Stimulated activated naive CD4-positive, alpha-beta T cell treated with Interleukin-2 at 50 U/mL for 16 hours (primary cell): ENCODE measurements around the gene CH25H.
"Not testable (repeated sequence)": the region's sequence is repeated elsewhere in the genome, so short reads cannot be mapped to it uniquely, and the experiment has no call there.

Experiments used
- DNase-seq: peaks from one replicate; lab custom pipeline; 2025; lab: John Stamatoyannopoulos, UW

Gene CH25H

GRCh38 chr10:89197473-89197872 is 9.6 kb downstream of the CH25H start:
- no peak for DNase-seq

DNA sequence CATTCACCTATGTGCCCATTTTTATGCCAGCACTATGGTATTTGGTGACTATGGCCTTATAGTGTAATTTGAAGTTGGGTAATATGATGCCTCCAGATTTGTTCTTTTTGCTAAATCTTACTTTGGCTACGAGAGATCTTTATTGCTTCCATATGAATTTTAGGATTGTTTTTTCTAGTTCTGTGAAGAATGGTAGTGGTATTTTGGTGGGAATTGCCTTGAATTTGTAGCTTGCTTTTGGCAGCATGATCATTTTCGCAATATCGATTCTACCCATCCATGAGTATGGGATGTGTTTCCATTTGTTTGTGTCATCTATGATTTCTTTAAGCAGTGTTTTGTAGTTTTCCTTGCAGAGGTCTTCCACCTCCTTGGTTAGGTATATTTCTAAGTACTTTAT is 15.8 kb downstream of the CH25H start:
- not testable (repeated sequence) for DNase-seq

- DNase-seq, result no peak
Observed at GRCh38 chr10:89189211-89189734, 17.8 kb downstream of the CH25H start.

- DNase-seq, result no peak
Observed at GRCh38 chr10:89185658-89186057, 21.5 kb downstream of the CH25H start.

- DNase-seq, result no peak
Observed at GRCh38 chr10:89184638-89185037, 22.5 kb downstream of the CH25H start.

DNA sequence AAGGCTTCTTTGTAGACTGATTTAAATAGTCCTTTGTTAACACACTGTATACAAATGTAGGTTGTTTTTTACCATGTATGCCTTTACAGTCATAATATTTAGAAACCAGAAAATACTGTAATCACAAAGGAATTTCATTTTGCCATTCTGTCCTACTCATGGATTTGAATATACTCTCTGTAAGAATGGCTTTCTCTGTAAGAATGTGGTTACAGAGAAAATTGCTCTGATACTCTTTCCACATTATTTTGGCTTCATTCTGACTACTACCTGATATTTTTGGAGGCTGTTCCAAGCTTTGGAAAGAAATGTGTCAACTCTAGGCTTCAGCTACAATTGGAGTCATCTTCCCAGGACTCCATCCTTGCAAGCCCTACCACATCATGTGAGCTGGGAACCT is 23.5 kb downstream of the CH25H start:
- no peak for DNase-seq

- DNase-seq, result no peak
Observed at GRCh38 chr10:89182894-89183293, 24.2 kb downstream of the CH25H start.

DNA sequence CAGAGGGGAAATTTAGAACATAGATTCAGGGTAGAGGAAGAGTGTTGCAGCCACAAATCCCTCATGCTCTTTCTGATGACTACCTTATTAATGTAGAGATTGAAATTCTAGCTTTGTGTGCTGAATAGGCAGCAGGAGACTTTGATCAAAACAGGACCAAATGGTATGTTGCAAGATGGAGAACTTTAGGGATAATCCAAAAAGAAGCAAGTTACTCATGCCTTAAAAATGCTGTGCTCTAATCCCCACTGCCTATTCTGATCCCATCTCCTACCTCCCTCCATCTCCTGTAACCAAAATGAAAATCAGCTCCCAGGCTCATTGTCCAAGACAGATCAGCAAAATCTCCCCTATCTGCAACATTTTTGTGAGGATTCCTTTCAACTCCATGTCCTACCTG is 31.3 kb downstream of the CH25H start:
- DNase-seq, result no peak

GRCh38 chr10:89173075-89173474 is 34.0 kb downstream of the CH25H start:
- no peak for DNase-seq

DNA sequence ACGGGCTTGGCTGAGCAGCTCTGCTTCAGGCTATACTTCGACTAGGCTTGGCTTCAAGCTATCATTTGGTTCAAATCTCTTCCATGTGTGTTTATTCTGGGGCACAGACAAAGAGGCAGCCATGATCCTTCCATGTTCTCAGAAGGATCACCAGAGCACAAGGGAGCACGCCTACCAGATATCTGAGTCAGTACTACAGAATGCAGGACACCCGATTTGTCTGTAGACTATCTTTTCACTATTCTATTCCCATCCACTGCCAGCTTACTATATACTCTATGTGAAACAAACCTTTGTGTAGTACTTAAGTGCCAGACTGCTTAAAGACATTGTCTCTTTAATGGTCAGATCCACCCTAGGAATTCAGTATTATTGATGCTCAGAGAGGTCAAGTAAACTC is 35.1 kb downstream of the CH25H start:
- DNase-seq, result no peak

DNA sequence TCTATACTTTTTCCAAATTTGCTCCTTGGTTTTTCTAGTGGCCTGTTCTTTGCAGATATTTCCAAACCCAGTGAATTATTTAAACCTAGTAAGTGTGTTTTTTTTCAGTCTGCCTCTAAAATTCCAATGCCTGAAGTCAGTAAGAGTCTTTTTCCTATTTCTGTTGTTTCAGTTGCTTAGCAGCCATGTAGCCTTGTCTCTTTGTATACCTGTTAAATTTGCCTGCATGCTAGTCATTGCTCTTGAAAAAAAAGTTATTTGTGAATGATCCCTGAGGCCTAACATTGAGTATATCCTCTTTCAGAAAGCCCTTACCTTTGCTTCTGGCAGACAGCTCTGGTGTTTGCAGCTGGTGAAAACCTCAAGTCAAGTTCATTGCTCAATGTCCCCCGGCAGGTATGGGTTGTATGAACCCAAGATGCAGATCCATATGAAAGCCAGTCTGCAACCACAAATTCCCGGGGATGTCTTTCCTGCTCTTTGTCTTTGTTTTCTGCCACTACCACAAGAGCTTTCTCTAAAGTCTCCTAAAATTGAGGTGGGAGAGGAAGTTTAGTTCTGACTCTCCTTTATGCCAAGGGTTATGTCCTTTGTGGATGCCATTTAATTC is 35.7 kb downstream of the CH25H start:
- DNase-seq, result no peak

- not testable (repeated sequence) for DNase-seq
Observed at GRCh38 chr10:89168354-89168900, 38.7 kb downstream of the CH25H start.

DNA sequence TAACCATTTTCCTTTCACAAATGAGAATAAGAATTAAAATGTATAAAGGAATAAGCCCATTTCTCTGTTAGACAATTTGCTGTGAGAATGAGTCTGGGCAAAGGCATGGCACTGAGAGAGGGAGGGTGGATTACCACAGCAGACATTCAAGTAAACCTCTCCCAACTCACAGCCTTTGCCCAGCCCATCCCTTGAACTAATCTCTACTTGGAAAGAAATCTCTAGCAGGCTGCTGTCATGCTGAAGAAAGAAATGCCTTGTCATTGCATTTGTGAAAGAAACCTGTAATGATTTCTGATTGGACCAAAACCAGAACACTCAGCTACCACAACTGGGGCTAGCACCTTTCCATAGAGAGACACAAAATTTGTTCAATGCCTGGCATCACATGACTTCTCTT is 39.2 kb downstream of the CH25H start:
- no peak for DNase-seq

- no peak for DNase-seq
Observed at GRCh38 chr10:89165923-89166322, 41.2 kb downstream of the CH25H start.

DNA sequence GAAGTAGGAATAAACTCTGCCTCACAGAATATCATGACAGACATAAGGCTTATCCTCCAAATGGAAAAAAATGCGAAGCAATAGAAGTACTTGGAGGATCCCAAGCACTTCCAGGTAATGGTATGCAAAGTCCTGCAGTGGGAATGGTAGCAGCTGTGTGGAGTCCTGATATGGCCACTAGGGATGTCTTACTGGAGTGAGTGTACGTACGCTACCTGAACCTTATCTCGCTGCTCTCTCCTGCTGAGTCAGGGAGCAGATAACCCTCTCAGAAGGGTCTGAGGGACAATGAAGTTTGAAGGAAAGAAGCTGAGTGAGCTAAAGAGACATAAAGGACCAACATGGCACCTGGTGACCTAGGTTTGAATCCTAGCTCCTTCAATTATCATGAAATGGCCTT is 42.2 kb downstream of the CH25H start:
- no peak for DNase-seq

- DNase-seq, result no peak
Observed at GRCh38 chr10:89164080-89164479, 43.0 kb downstream of the CH25H start.

GRCh38 chr10:89163265-89163995 is 43.7 kb downstream of the CH25H start:
- peak; percentile 57 for DNase-seq

DNA sequence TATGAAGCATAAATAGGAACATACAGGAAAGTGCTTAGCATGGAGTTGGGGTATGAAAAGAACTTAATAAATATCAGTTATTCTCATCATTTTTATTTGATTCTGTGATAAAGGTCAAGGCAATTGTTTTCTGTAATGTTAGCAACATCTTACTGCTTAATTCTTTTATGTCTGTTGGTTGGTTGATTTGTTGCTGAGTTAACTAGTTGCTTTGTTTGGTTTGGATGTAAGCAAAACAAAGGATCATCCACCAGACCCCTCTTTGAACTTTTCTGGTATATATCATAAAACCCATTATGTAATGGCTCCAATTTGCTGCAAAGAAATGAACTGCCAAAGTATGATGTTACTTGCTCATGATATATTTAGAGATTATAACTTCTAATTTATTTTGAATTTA is 44.5 kb downstream of the CH25H start:
- no peak for DNase-seq

- DNase-seq, result no peak
Observed at GRCh38 chr10:89160339-89160738, 46.8 kb downstream of the CH25H start.

DNA sequence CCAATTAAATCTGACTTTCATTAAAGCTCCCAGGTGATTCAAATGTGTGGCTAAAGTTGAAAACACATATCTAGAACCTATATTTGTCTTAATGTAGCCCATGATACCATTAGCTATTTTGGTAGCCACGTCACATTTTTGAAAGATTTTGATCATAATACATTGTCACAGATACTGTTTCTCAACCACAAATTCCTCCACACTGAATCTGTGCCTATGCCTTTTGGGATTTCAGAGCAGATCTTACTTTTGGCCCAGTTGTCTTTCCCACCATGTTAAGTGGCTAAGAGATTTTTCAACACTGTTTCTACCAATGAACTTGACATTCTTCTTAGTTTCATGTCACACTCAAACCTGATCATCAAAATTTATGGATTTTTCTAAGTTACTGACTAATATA is 47.4 kb downstream of the CH25H start:
- DNase-seq, result no peak

- DNase-seq, result no peak
Observed at GRCh38 chr10:89159316-89159715, 47.8 kb downstream of the CH25H start.

- no peak for DNase-seq
Observed at GRCh38 chr10:89158446-89158845, 48.7 kb downstream of the CH25H start.

DNA sequence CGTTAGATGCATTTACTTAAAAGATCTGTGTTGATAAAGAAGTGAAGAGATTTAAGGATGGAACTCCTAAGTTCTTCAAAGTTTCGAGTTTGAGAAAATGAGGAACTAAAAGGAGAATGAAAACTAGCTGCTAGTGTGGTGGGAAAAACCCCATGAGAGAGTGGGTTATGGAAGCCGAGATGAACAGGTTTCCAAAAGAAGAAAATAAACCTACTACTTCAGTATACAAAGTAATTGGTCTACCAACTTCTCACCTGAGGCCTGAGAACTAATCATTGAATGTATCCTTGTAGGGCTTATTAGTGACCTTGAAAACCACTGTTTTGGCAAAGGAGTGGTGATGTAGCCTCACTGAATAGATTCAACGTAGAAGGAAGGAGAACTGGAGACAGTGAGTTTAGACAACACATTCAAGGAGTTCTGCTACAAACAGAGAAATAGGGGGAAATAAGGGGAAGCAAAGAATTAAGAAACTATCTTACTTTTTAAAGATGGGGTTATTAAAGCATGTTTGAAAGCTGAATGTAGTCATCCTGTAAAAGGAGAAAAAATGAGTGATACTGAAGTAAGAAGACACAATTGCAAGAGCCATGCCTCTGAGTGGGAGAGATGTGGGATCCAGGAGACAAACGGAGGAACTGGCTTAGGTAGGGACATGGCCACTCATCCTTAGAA is 50.8 kb downstream of the CH25H start:
- no peak for DNase-seq
